Endodermal cell (in vitro differentiated cells): ENCODE data around the gene MYO18B. TPM values are rescaled to one million over a fixed set of nuclear protein-coding genes. Genes with fewer than 3 reads are reported as not detected.

ENCODE experiments used
- DNase-seq: peaks from one replicate; pipeline ENCODE4 v3.0.0-alpha.2; 2017
- H3K27ac ChIP-seq: 2 replicates; pipeline ENCODE4 v1.5.1; 2013; ENCODE audit warnings: mild to moderate bottlenecking, low read depth, low read length, moderate library complexity
- H3K27me3 ChIP-seq: 2 replicates; pipeline ENCODE4 v1.6.1; 2013; ENCODE audit warnings: mild to moderate bottlenecking, low read length, moderate library complexity; ENCODE audit not compliant: insufficient read depth, control insufficient read depth, poor library complexity, severe bottlenecking
- H3K36me3 ChIP-seq: 2 replicates; pipeline ENCODE4 v1.7.0; 2013; ENCODE audit warnings: mild to moderate bottlenecking, low read length, moderate library complexity; ENCODE audit not compliant: control insufficient read depth, insufficient read depth
- H3K4me1 ChIP-seq: one replicate; pipeline ENCODE4 v1.7.0; 2013; ENCODE audit warnings: low read length; ENCODE audit not compliant: control insufficient read depth, insufficient read depth
- H3K4me3 ChIP-seq: 2 replicates; pipeline ENCODE4 v1.5.1; 2013; ENCODE audit warnings: mild to moderate bottlenecking, low read length, moderate library complexity
- H3K9ac ChIP-seq: 2 replicates; pipeline ENCODE4 v1.6.1; 2013; ENCODE audit warnings: mild to moderate bottlenecking, low read length, moderate library complexity; ENCODE audit not compliant: poor library complexity, severe bottlenecking; ENCODE audit errors: extremely low read depth
- H3K9me3 ChIP-seq: 2 replicates; pipeline ENCODE4 v1.6.1; 2013; ENCODE audit warnings: mild to moderate bottlenecking, low read length, moderate library complexity; ENCODE audit not compliant: control insufficient read depth
- H3K27ac Mint-ChIP-seq: 2 replicates; pipeline ENCODE4 v1.8.0; 2020; ENCODE audit warnings: mixed read lengths
- H3K27me3 Mint-ChIP-seq: 2 replicates; pipeline ENCODE4 v1.8.0; 2021; ENCODE audit warnings: mild to moderate bottlenecking, mixed read lengths; ENCODE audit not compliant: insufficient read depth
- H3K36me3 Mint-ChIP-seq: 2 replicates; pipeline ENCODE4 v1.8.0; 2020; ENCODE audit warnings: low read depth, mixed read lengths
- H3K4me1 Mint-ChIP-seq: 2 replicates; pipeline ENCODE4 v1.8.0; 2020; ENCODE audit warnings: mixed read lengths
- H3K4me3 Mint-ChIP-seq: 2 replicates; pipeline ENCODE4 v1.8.0; 2020; ENCODE audit warnings: mild to moderate bottlenecking, moderate library complexity, mixed read lengths
- H3K9me3 Mint-ChIP-seq: 2 replicates; pipeline ENCODE4 v1.8.0; 2020; ENCODE audit warnings: mild to moderate bottlenecking, mixed read lengths
- WGBS, 2 experiments: methylation state at CpG; one replicate each; pipeline versions ENCODE4 v1.1.5 to v1.1.7; 2013; ENCODE audit warnings: missing lambda C conversion rate in 2 of 2, mixed read lengths in 1 of 2; ENCODE audit not compliant: insufficient coverage in 1 of 2, insufficient read length in 1 of 2; 5-methylcytosine and 5-hydroxymethylcytosine counted together
- total RNA-seq, 2 donors: library from RNA; stranded (reverse); fragmentation: NEBNext Ultra II Directional in 1 of 2; extraction: Animal tissue kit (Norgen Biotek cat#: 25700) in 1 of 2; gene quantifications; 2 replicates in 1 of 2; 3 replicates in 1 of 2; pipeline ENCODE4 v1.2.1, GENCODE V29; 2021
- TF ChIP-seq, protein P1 (sequence below): fragments of 200-600 bp; sonication (generic); conservative IDR thresholded peaks from 2 replicates; pipeline ENCODE4 v1.5.0; 2021; ENCODE audit warnings: antibody characterized with exemption, mild to moderate bottlenecking

The MYO18B gene
- total RNA-seq, 2 donors from 2014 or later = 0.77 to 0.84 TPM

DNA sequence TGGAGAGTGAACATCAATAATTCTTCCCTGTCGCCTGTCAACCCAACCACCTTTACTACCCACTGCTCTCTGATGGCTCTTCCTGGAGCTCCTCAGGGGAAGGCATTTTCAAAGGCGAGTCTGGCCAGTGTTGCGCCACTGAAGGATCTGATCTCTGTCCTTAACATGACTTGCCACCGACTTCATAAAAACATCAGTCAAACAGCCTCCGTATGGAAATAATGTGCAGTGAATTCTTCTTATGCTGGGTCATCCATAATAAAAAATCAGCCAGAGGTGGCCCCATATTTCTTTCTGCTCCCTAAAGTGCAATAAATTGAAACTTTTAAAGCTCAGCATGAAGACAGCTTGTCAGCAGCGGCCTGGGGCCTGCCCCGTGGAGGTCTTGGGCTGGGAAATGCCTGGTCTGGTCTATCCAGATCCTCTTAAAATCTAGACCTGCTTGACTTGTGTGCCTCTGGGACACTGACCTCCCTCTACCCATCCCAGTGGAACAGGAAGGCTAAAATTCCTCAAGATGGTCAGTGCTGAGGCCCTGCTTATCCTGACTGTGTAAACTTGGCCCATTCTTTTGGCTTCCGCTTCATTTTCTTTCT lies 199.5 kb downstream of the MYO18B start:
- peaks cover 31% of the 10 kb centered on the region for H3K4me1 Mint-ChIP-seq
- H3K27me3 Mint-ChIP-seq = no peaks in the 10 kb centered on the region
- Histone ChIP-seq H3K4me1 (peaks cover 2% of the 10 kb centered on the region), H3K4me3 (no peak overlapping the region), H3K9me3 (no peaks in the 10 kb centered on the region), H3K36me3 (no peaks in the 10 kb centered on the region), H3K27ac (no peak overlapping the region), H3K27me3 (no peaks in the 10 kb centered on the region), H3K9ac (no peak overlapping the region)
- DNase-seq = no peak
- TF ChIP-seq, protein P1, sequence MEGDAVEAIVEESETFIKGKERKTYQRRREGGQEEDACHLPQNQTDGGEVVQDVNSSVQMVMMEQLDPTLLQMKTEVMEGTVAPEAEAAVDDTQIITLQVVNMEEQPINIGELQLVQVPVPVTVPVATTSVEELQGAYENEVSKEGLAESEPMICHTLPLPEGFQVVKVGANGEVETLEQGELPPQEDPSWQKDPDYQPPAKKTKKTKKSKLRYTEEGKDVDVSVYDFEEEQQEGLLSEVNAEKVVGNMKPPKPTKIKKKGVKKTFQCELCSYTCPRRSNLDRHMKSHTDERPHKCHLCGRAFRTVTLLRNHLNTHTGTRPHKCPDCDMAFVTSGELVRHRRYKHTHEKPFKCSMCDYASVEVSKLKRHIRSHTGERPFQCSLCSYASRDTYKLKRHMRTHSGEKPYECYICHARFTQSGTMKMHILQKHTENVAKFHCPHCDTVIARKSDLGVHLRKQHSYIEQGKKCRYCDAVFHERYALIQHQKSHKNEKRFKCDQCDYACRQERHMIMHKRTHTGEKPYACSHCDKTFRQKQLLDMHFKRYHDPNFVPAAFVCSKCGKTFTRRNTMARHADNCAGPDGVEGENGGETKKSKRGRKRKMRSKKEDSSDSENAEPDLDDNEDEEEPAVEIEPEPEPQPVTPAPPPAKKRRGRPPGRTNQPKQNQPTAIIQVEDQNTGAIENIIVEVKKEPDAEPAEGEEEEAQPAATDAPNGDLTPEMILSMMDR = no peak
- H3K27ac Mint-ChIP-seq = no peak overlapping the region
- 83 to 89% methylated on average over 7 to 8 of the region's 8 CpGs for WGBS, 2 experiments
- peaks cover 5% of the 10 kb centered on the region for H3K9me3 Mint-ChIP-seq
- H3K4me3 Mint-ChIP-seq = no peak overlapping the region
- no peaks in the 10 kb centered on the region for H3K36me3 Mint-ChIP-seq

GRCh38 chr22:25942115-25942855 lies 200.3 kb downstream of the MYO18B start:
- no peaks in the 10 kb centered on the region for H3K27me3 ChIP-seq
- TF ChIP-seq, protein P1 = no peak
- H3K4me1 ChIP-seq = peaks cover 2% of the 10 kb centered on the region
- no peak for DNase-seq
- H3K36me3 ChIP-seq = no peaks in the 10 kb centered on the region
- 79 to 88% methylated on average over 8 to 9 of the region's 9 CpGs for whole genome bisulfite sequencing, 2 experiments
- H3K9me3 ChIP-seq = no peaks in the 10 kb centered on the region
- no peak overlapping the region for H3K27ac Mint-ChIP-seq
- peaks cover 31% of the 10 kb centered on the region for H3K4me1 Mint-ChIP-seq
- H3K9me3 Mint-ChIP-seq = peaks cover 5% of the 10 kb centered on the region
- no peaks in the 10 kb centered on the region for H3K27me3 Mint-ChIP-seq
- H3K4me3 Mint-ChIP-seq = no peak overlapping the region
- H3K36me3 Mint-ChIP-seq = no peaks in the 10 kb centered on the region
- H3K4me3 ChIP-seq = no peak overlapping the region
- peak overlapping the region; percentile 72 for H3K27ac ChIP-seq
- H3K9ac ChIP-seq = no peak overlapping the region

GRCh38 chr22:25942856-25943411 lies 200.9 kb downstream of the MYO18B start:
- peak; percentile 86 for DNase-seq
- H3K9ac ChIP-seq = no peak overlapping the region
- Mint-ChIP-seq H3K27ac (peak overlapping the region; percentile 38), H3K9me3 (peaks cover 5% of the 10 kb centered on the region), H3K36me3 (no peaks in the 10 kb centered on the region), H3K4me1 (peaks cover 31% of the 10 kb centered on the region), H3K4me3 (no peak overlapping the region), H3K27me3 (no peaks in the 10 kb centered on the region)
- TF ChIP-seq, protein P1 = no peak
- no peaks in the 10 kb centered on the region for H3K27me3 ChIP-seq
- no peak overlapping the region for H3K4me3 ChIP-seq
- peaks cover 2% of the 10 kb centered on the region for H3K4me1 ChIP-seq
- H3K36me3 ChIP-seq = no peaks in the 10 kb centered on the region
- no peaks in the 10 kb centered on the region for H3K9me3 ChIP-seq
- 65 to 69% methylated on average over 5 to 10 of the region's 10 CpGs for WGBS, 2 experiments
- H3K27ac ChIP-seq = peak overlapping the region; percentile 72
